HepG2 (cell line): ENCODE data around the gene PARN. TPM values are rescaled to one million over a fixed set of nuclear protein-coding genes. Genes with fewer than 3 reads are reported as not detected.

Experiments used
- FOXC1 ChIP-seq: sonication (generic); formaldehyde crosslinking; IDR thresholded peaks from 2 replicates; pipeline ENCODE4 v1.8.0; 2022; ENCODE audit warnings: mild to moderate bottlenecking, missing genetic modification reagents, borderline replicate concordance
- KLF11 ChIP-seq: IDR thresholded peaks from 2 replicates; pipeline ENCODE4 v1.6.1; 2016; ENCODE audit warnings: missing compliant biosample characterization
- polyA plus RNA-seq, 8 experiments: library from polyadenylated mRNA; depleted of rRNA in 3 of 8; stranded (reverse) in 7 of 8; unstranded in 1 of 8; fragments of >200 nt; fragmentation: Illumina TruSeq in 4 of 8; extraction: Trizol in 4 of 8; gene quantifications; 2 replicates each; pipeline versions ENCODE4 v1.2.1 to v1.2.3, GENCODE V29; 2011 to 2016; ENCODE audit warnings: low read depth in 4 of 8, missing spikeins in 1 of 8, mixed read lengths in 1 of 8; ENCODE audit not compliant: insufficient read depth in 1 of 8
- total RNA-seq, 5 experiments: library from RNA; depleted of rRNA; stranded (reverse); fragments of >200 nt; fragmentation: Illumina TruSeq; extraction: Trizol; gene quantifications; 2 replicates each; pipeline ENCODE4 v1.2.3, GENCODE V29; 2016; ENCODE audit warnings: low read depth in 1 of 5
- TF ChIP-seq, protein P1 (sequence below): sonication (generic); formaldehyde crosslinking; IDR thresholded peaks from 2 replicates; pipeline ENCODE4 v1.4.0; 2020; ENCODE audit warnings: low read depth, missing genetic modification reagents
- TF ChIP-seq, protein P2 (sequence below): sonication (generic); formaldehyde crosslinking; IDR thresholded peaks from 2 replicates; pipeline ENCODE4 v1.5.1; 2020; ENCODE audit warnings: mild to moderate bottlenecking, missing genetic modification reagents, moderate library complexity

Gene PARN
- total and polyA plus RNA-seq, 2 of the 13 experiments (the other 11 are each of a cell fraction or from before 2014, with no cell fraction given): 13.3 to 47.6 TPM

GRCh38 chr16:14427371-14427948 lies 202.6 kb downstream of the PARN start (continued):
- TF ChIP-seq, protein P1, sequence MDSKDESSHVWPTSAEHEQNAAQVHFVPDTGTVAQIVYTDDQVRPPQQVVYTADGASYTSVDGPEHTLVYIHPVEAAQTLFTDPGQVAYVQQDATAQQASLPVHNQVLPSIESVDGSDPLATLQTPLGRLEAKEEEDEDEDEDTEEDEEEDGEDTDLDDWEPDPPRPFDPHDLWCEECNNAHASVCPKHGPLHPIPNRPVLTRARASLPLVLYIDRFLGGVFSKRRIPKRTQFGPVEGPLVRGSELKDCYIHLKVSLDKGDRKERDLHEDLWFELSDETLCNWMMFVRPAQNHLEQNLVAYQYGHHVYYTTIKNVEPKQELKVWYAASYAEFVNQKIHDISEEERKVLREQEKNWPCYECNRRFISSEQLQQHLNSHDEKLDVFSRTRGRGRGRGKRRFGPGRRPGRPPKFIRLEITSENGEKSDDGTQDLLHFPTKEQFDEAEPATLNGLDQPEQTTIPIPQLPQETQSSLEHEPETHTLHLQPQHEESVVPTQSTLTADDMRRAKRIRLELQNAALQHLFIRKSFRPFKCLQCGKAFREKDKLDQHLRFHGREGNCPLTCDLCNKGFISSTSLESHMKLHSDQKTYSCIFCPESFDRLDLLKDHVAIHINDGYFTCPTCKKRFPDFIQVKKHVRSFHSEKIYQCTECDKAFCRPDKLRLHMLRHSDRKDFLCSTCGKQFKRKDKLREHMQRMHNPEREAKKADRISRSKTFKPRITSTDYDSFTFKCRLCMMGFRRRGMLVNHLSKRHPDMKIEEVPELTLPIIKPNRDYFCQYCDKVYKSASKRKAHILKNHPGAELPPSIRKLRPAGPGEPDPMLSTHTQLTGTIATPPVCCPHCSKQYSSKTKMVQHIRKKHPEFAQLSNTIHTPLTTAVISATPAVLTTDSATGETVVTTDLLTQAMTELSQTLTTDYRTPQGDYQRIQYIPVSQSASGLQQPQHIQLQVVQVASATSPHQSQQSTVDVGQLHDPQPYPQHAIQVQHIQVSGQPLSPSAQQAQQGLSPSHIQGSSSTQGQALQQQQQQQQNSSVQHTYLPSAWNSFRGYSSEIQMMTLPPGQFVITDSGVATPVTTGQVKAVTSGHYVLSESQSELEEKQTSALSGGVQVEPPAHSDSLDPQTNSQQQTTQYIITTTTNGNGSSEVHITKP: no peak
- TF ChIP-seq KLF11 (CRISPR knock-in tag): no peak
- TF ChIP-seq, protein P2, sequence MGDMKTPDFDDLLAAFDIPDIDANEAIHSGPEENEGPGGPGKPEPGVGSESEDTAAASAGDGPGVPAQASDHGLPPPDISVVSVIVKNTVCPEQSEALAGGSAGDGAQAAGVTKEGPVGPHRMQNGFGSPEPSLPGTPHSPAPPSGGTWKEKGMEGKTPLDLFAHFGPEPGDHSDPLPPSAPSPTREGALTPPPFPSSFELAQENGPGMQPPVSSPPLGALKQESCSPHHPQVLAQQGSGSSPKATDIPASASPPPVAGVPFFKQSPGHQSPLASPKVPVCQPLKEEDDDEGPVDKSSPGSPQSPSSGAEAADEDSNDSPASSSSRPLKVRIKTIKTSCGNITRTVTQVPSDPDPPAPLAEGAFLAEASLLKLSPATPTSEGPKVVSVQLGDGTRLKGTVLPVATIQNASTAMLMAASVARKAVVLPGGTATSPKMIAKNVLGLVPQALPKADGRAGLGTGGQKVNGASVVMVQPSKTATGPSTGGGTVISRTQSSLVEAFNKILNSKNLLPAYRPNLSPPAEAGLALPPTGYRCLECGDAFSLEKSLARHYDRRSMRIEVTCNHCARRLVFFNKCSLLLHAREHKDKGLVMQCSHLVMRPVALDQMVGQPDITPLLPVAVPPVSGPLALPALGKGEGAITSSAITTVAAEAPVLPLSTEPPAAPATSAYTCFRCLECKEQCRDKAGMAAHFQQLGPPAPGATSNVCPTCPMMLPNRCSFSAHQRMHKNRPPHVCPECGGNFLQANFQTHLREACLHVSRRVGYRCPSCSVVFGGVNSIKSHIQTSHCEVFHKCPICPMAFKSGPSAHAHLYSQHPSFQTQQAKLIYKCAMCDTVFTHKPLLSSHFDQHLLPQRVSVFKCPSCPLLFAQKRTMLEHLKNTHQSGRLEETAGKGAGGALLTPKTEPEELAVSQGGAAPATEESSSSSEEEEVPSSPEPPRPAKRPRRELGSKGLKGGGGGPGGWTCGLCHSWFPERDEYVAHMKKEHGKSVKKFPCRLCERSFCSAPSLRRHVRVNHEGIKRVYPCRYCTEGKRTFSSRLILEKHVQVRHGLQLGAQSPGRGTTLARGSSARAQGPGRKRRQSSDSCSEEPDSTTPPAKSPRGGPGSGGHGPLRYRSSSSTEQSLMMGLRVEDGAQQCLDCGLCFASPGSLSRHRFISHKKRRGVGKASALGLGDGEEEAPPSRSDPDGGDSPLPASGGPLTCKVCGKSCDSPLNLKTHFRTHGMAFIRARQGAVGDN (CRISPR knock-in tag): 0 out of 2 replicates have a peak, but pooled peaks have one; percentile 13
- no peak for TF ChIP-seq FOXC1 (CRISPR knock-in tag)
